ENCODE data around the gene PARG. TPM values are rescaled to one million over a fixed set of nuclear protein-coding genes. Genes with fewer than 3 reads are reported as not detected.
"Not testable (repeated sequence)": the region's sequence is repeated elsewhere in the genome, so short reads cannot be mapped to it uniquely, and the experiment has no call there.

Gene PARG
- total RNA-seq, 1 experiment from 2014 or later = 69.7 TPM

DNA sequence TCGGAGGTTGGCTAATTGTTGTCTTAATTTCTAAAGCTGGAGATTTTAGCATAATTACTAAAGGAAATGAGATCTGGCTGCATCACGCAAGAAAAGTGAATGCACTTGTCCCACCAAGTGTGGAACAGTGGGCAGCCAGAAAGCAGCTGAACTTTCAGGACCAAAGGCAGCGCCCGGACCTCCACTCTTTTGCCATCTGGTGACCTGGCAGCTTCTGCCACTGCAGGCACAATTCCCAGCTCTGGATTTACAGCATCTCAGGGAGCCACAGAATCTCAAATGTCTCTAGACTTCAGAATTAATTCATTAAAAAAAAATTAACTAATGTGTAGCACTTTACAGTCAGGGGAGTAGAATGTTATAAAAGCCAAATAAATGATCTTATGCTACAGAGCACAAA lies 165.0 kb downstream of the PARG start:
- Histone ChIP-seq H3K27me3 (replicated peaks; ENCODE audit: control insufficient read depth, insufficient read depth, low read length) (no peaks in the 10 kb centered on the region), H3K9me3 (no peaks in the 10 kb centered on the region), H3K4me1 (no peaks in the 10 kb centered on the region), H3K4me3 (ENCODE audit: low read depth, low read length) (no peak overlapping the region), H3K36me3 (ENCODE audit: control insufficient read depth, insufficient read depth, low read length) (no peaks in the 10 kb centered on the region)
- CTCF ChIA-PET = no interaction called here
- POLR2A ChIA-PET = no interaction called here
- intact Hi-C loops (cut with micrococcal nuclease; ENCODE audit: unreplicated experiment) = no loop called here
- Mint-ChIP-seq H3K4me3 (ENCODE audit: unreplicated experiment) (no peak overlapping the region), H3K9me3 (ENCODE audit: unreplicated experiment) (no peaks in the 10 kb centered on the region), H3K27me3 (ENCODE audit: insufficient read depth, unreplicated experiment) (peaks cover 10% of the 10 kb centered on the region), H3K27ac (ENCODE audit: unreplicated experiment) (no peak overlapping the region), H3K36me3 (ENCODE audit: insufficient read depth, unreplicated experiment) (no peaks in the 10 kb centered on the region), H3K4me1 (ENCODE audit: low read depth, unreplicated experiment) (no peaks in the 10 kb centered on the region)
- DNase-seq = no peak
- TF ChIP-seq, protein P1, sequence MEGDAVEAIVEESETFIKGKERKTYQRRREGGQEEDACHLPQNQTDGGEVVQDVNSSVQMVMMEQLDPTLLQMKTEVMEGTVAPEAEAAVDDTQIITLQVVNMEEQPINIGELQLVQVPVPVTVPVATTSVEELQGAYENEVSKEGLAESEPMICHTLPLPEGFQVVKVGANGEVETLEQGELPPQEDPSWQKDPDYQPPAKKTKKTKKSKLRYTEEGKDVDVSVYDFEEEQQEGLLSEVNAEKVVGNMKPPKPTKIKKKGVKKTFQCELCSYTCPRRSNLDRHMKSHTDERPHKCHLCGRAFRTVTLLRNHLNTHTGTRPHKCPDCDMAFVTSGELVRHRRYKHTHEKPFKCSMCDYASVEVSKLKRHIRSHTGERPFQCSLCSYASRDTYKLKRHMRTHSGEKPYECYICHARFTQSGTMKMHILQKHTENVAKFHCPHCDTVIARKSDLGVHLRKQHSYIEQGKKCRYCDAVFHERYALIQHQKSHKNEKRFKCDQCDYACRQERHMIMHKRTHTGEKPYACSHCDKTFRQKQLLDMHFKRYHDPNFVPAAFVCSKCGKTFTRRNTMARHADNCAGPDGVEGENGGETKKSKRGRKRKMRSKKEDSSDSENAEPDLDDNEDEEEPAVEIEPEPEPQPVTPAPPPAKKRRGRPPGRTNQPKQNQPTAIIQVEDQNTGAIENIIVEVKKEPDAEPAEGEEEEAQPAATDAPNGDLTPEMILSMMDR (IDR thresholded peaks at IDR 0.05; ENCODE audit: insufficient read depth in 1 of 2, low read depth in 1 of 2, low read length in 1 of 2, severe bottlenecking in 1 of 2, unreplicated experiment in 1 of 2) = no peak
- BruUV-seq (replicated peaks) = no TSS peak

DNA sequence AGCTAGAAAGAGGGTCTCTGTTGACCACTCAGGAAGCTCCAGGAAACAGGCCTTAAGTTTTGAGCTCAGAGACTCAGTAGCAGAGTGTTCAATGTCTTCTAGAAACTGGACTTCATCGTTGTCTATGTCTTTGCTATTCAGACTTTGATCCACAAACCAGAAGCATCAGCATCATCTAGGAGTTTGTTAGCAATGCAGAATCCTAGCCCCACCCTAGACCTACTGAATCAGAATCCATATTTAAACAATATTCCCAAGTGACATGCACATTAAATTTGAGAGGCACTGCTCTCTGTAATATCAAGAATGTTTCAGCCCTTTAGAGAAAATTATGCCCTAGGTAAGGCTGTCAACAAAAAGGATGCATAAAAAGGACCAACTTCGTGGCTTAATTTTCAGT lies 166.8 kb downstream of the PARG start:
- CTCF ChIA-PET = no interaction called here
- Histone ChIP-seq H3K9me3 (no peaks in the 10 kb centered on the region), H3K4me1 (no peaks in the 10 kb centered on the region), H3K36me3 (ENCODE audit: control insufficient read depth, insufficient read depth, low read length) (no peaks in the 10 kb centered on the region), H3K4me3 (ENCODE audit: low read depth, low read length) (no peak overlapping the region), H3K27me3 (replicated peaks; ENCODE audit: control insufficient read depth, insufficient read depth, low read length) (no peaks in the 10 kb centered on the region)
- Mint-ChIP-seq H3K4me3 (ENCODE audit: unreplicated experiment) (no peak overlapping the region), H3K27ac (ENCODE audit: unreplicated experiment) (no peak overlapping the region), H3K36me3 (ENCODE audit: insufficient read depth, unreplicated experiment) (no peaks in the 10 kb centered on the region), H3K4me1 (ENCODE audit: low read depth, unreplicated experiment) (no peaks in the 10 kb centered on the region), H3K9me3 (ENCODE audit: unreplicated experiment) (no peaks in the 10 kb centered on the region), H3K27me3 (ENCODE audit: insufficient read depth, unreplicated experiment) (peaks cover 12% of the 10 kb centered on the region)
- no peak for DNase-seq
- no TSS peak for BruUV-seq (replicated peaks)
- intact Hi-C loops (cut with micrococcal nuclease; ENCODE audit: unreplicated experiment) = no loop called here
- TF ChIP-seq, protein P1 (IDR thresholded peaks at IDR 0.05; ENCODE audit: insufficient read depth in 1 of 2, low read depth in 1 of 2, low read length in 1 of 2, severe bottlenecking in 1 of 2, unreplicated experiment in 1 of 2) = no peak
- POLR2A ChIA-PET = no interaction called here

DNA sequence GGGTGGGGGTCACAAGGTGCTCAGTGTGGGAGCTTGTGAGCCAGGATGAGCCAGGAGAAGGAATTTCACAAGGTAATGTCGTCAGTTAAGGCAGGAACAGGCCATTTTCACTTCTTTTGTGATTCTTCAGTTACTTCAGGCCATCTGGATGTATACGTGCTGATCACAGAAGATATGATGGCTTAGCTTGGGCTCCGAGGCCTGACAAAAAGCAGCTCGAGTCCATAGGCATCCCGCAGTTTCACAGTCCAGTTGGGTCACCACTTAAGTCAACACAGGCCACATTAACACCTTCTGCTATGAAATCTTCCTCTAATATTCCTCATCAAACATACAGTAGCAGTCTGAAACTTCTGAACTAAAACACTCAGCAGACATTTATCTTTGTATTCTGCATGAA lies 168.9 kb downstream of the PARG start:
- ChIA-PET POLR2A (interaction anchor here (0.6 kb wide), 1 partner anchor 39 kb away, joined by 7 read pairs; no protein-coding TSS in a partner anchor), CTCF (interaction anchor here (0.6 kb wide), 1 partner anchor 66 kb away, joined by 6 read pairs; no protein-coding TSS in a partner anchor)
- H3K27me3 Mint-ChIP-seq (ENCODE audit: insufficient read depth, unreplicated experiment) = peaks cover 11% of the 10 kb centered on the region
- DNase-seq; H3K9me3 ChIP-seq; H3K4me1 Mint-ChIP-seq (ENCODE audit: low read depth, unreplicated experiment); H3K9me3 Mint-ChIP-seq (ENCODE audit: unreplicated experiment); H3K4me1 ChIP-seq; H3K27ac Mint-ChIP-seq (ENCODE audit: unreplicated experiment); H3K4me3 Mint-ChIP-seq (ENCODE audit: unreplicated experiment); BruUV-seq (replicated peaks); H3K4me3 ChIP-seq (ENCODE audit: low read depth, low read length); H3K27me3 ChIP-seq (replicated peaks; ENCODE audit: control insufficient read depth, insufficient read depth, low read length); intact Hi-C loops (cut with micrococcal nuclease; ENCODE audit: unreplicated experiment); H3K36me3 Mint-ChIP-seq (ENCODE audit: insufficient read depth, unreplicated experiment); H3K36me3 ChIP-seq (ENCODE audit: control insufficient read depth, insufficient read depth, low read length): not testable (repeated sequence)

DNA sequence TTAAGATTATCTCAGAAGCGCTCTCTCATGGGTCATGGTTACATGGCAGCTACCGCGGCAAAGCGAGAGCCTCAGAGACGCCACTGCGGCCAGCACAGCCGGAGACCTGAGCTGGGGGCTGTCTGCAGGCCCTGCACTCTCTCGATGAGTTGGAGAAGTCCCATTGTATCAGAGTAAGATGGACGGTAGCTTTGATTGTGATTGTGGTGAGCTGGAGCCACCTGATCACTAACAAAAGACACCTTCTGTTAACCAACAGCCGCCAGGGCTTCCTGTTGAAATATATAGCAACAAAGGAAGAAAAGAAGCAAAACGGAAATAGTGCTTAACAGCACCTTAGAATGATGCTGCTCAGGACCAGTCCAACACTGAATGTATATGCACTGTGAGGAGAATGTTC lies 170.8 kb downstream of the PARG start:
- DNase-seq; CTCF ChIA-PET; H3K4me1 Mint-ChIP-seq (ENCODE audit: low read depth, unreplicated experiment); H3K36me3 ChIP-seq (ENCODE audit: control insufficient read depth, insufficient read depth, low read length); BruUV-seq (replicated peaks); H3K9me3 ChIP-seq; POLR2A ChIA-PET; intact Hi-C loops (cut with micrococcal nuclease; ENCODE audit: unreplicated experiment); H3K4me3 ChIP-seq (ENCODE audit: low read depth, low read length); H3K4me1 ChIP-seq; H3K27me3 ChIP-seq (replicated peaks; ENCODE audit: control insufficient read depth, insufficient read depth, low read length); H3K4me3 Mint-ChIP-seq (ENCODE audit: unreplicated experiment); H3K27ac Mint-ChIP-seq (ENCODE audit: unreplicated experiment); H3K36me3 Mint-ChIP-seq (ENCODE audit: insufficient read depth, unreplicated experiment): not testable (repeated sequence)
- H3K27me3 Mint-ChIP-seq (ENCODE audit: insufficient read depth, unreplicated experiment) = peaks cover 11% of the 10 kb centered on the region
- H3K9me3 Mint-ChIP-seq (ENCODE audit: unreplicated experiment) = peaks cover 12% of the 10 kb centered on the region

Data from Caco-2 (cell line).